GM12878 (cell line): Measurements from ENCODE around the gene SLX4IP. TPM values are rescaled to one million over a fixed set of nuclear protein-coding genes. Genes with fewer than 3 reads are reported as not detected.

Source experiments
- ATAC-seq: fragments of 200-7000 bp; cut with Tn5 transposase; 3 replicates; pipeline ENCODE4 v1.9.1; 2020; ENCODE audit warnings: mild to moderate bottlenecking, moderate library complexity
- BruUV-seq: library from RNA; stranded (reverse); fragments of 400-500 nt; replicated peaks from 2 replicates; lab custom pipeline; 2021; lab: Mats Ljungman, UMichigan
- CTCF ChIA-PET: fragments of 300-600 bp; sonication (Branson Sonifier 250); formaldehyde crosslinking; extraction: SDS; loops from one replicate; lab custom pipeline; 2021; ENCODE audit warnings: inconsistent platforms; lab: Yijun Ruan, JAX
- POLR2A ChIA-PET: fragments of 350-600 bp; formaldehyde crosslinking; extraction: SDS; loops from one replicate; lab custom pipeline; 2021; ENCODE audit warnings: inconsistent platforms; lab: Charles Lee
- RAD21 ChIA-PET: fragments of 300-600 bp; sonication (Branson Sonifier 250); formaldehyde crosslinking; loops from one replicate; lab custom pipeline; 2023; ENCODE audit warnings: antibody characterized with exemption; ENCODE audit not compliant: unreplicated experiment; lab: Charles Lee
- SMC1A ChIA-PET: fragments of 300-600 bp; sonication (Branson Sonifier 250); formaldehyde crosslinking; loops from one replicate; lab custom pipeline; 2023; ENCODE audit not compliant: unreplicated experiment, uncharacterized antibody; lab: Charles Lee
- DNase-seq: peaks from one replicate; pipeline ENCODE4 v3.0.0-alpha.2; 2011; ENCODE audit warnings: low read depth, low spot score
- FAIRE-seq: peaks from 3 replicates; lab custom pipeline; 2011; peaks lifted over from hg19 to GRCh38; lab: Jason Lieb, UNC
- H2AFZ ChIP-seq: 2 replicates; pipeline ENCODE4 v1.6.0; 2011; ENCODE audit warnings: low read depth, low read length, control low read depth; ENCODE audit not compliant: control insufficient read depth
- H3K27ac ChIP-seq: 2 replicates; pipeline ENCODE4 v1.5.1; 2011; ENCODE audit warnings: control low read depth; ENCODE audit not compliant: control insufficient read depth, insufficient read depth
- H3K27me3 ChIP-seq, 2 experiments: replicated peaks in 1 of 2; 2 replicates each; pipeline versions ENCODE4 v1.6.0 to v1.6.1; 2011; ENCODE audit warnings: low read length in 1 of 2; ENCODE audit not compliant: control insufficient read depth in 2 of 2, insufficient read depth in 2 of 2
- H3K36me3 ChIP-seq, 2 experiments: 2 replicates each; pipeline ENCODE4 v1.5.1; 2011; ENCODE audit warnings: low read length in 1 of 2; ENCODE audit not compliant: control insufficient read depth in 2 of 2, insufficient read depth in 2 of 2
- H3K4me1 ChIP-seq: 2 replicates; pipeline ENCODE4 v1.6.1; 2011; ENCODE audit warnings: mild to moderate bottlenecking, low read length, moderate library complexity, mixed read lengths; ENCODE audit not compliant: control insufficient read depth, insufficient read depth
- H3K4me2 ChIP-seq: 2 replicates; pipeline ENCODE4 v1.6.0; 2011; ENCODE audit warnings: control low read depth; ENCODE audit not compliant: control insufficient read depth, insufficient read depth
- H3K4me3 ChIP-seq: fragments of 200-600 bp; sonication (generic); 2 replicates; pipeline ENCODE4 v1.5.1; 2016
- H3K79me2 ChIP-seq: 2 replicates; pipeline ENCODE4 v1.6.0; 2011; ENCODE audit warnings: low read length; ENCODE audit not compliant: control insufficient read depth, insufficient read depth
- H3K9ac ChIP-seq: 2 replicates; pipeline ENCODE4 v1.8.0; 2011; ENCODE audit warnings: low read length, control low read depth, mixed read lengths; ENCODE audit not compliant: control insufficient read depth, insufficient read depth
- H3K9me3 ChIP-seq: replicated peaks from 3 replicates; pipeline ENCODE4 v1.5.1; 2011; ENCODE audit warnings: mild to moderate bottlenecking, low read length; ENCODE audit not compliant: control insufficient read depth, insufficient read depth
- H4K20me1 ChIP-seq: 2 replicates; pipeline ENCODE4 v1.6.0; 2011; ENCODE audit not compliant: control insufficient read depth, insufficient read depth
- BCL11A ChIP-seq: IDR thresholded peaks from 2 replicates; pipeline ENCODE4 v1.6.1; 2011; ENCODE audit warnings: low read depth, low read length
- BHLHE40 ChIP-seq, 2 experiments: fragments of 450-650 bp in 1 of 2; IDR thresholded peaks; 2 replicates each; pipeline ENCODE4 v1.6.1; 2011 to 2017; ENCODE audit warnings: low read depth in 2 of 2, borderline replicate concordance in 1 of 2, improper control_type of control experiment in 1 of 2, low read length in 1 of 2, mild to moderate bottlenecking in 1 of 2
- CEBPB ChIP-seq, 2 experiments: fragments of 150-350 bp in 1 of 2; IDR thresholded peaks; 2 replicates each; pipeline ENCODE4 v1.6.1; 2012 to 2014; ENCODE audit warnings: low read depth in 2 of 2, low read length in 2 of 2, borderline replicate concordance in 1 of 2, inconsistent platforms in 1 of 2
- LARP7 ChIP-seq: fragments of 450-650 bp; IDR thresholded peaks from 2 replicates; pipeline ENCODE4 v1.6.1; 2017; ENCODE audit warnings: mild to moderate bottlenecking
- MTA2 ChIP-seq: fragments of 450-650 bp; IDR thresholded peaks from 2 replicates; pipeline ENCODE4 v1.6.1; 2016; ENCODE audit warnings: low read depth, mild to moderate bottlenecking, moderate library complexity
- MTA3 ChIP-seq: IDR thresholded peaks from 2 replicates; pipeline ENCODE4 v1.6.1; 2012; ENCODE audit warnings: low read length, inconsistent platforms, borderline replicate concordance
- YY1 ChIP-seq: IDR thresholded peaks from 2 replicates; pipeline ENCODE4 v1.6.1; 2011; ENCODE audit warnings: low read depth, mild to moderate bottlenecking, low read length
- ZNF24 ChIP-seq: fragments of 450-650 bp; IDR thresholded peaks from 2 replicates; pipeline ENCODE4 v1.6.1; 2017; ENCODE audit warnings: antibody characterized with exemption, mild to moderate bottlenecking
- WGBS: methylation state at CpG from one replicate; pipeline ENCODE4 v1.1.6; 2016; ENCODE audit warnings: low lambda C conversion rate; ENCODE audit not compliant: insufficient replicate concordance, insufficient coverage; ENCODE audit errors: missing lambda C conversion rate; 5-methylcytosine and 5-hydroxymethylcytosine counted together
- in situ Hi-C: fragments of 300-500 bp; cut with MboI; formaldehyde crosslinking; loops from 9 replicates; pipeline ENCODE4 v1.14.3; 2018; ENCODE audit warnings: mixed read lengths
- intact Hi-C: fragments of 100-400 bp; cut with micrococcal nuclease; formaldehyde crosslinking; loops from one replicate; pipeline ENCODE4 v1.14.2; 2022; ENCODE audit not compliant: unreplicated experiment
- polyA plus RNA-seq, 11 experiments: library from polyadenylated mRNA; depleted of rRNA in 4 of 11; unstranded in 6 of 11; stranded (reverse) in 5 of 11; fragments of >200 nt; fragmentation: Nextera tagmentation in 4 of 11; fragmentation: Illumina TruSeq in 1 of 11; extraction: Ambion mirVana in 4 of 11; extraction: Trizol in 1 of 11; gene quantifications; 1 replicate in 1 of 11; 2 replicates in 10 of 11; pipeline versions ENCODE4 v1.2.1 to v1.2.3, GENCODE V29; 2011 to 2016; ENCODE audit warnings: inconsistent platforms in 2 of 11, missing spikeins in 2 of 11, low read depth in 1 of 11
- total RNA-seq, 4 experiments: library from RNA; depleted of rRNA in 3 of 4; stranded (reverse); fragments of >200 nt in 3 of 4; fragmentation: Illumina TruSeq in 1 of 4; extraction: Trizol in 1 of 4; gene quantifications; 2 replicates each; pipeline versions ENCODE4 v1.2.1 to v1.2.3, GENCODE V29; 2013 to 2021
- TF ChIP-seq, protein P1 (sequence below): fragments of 450-650 bp; IDR thresholded peaks from 2 replicates; pipeline ENCODE4 v1.6.1; 2014; ENCODE audit warnings: mild to moderate bottlenecking
- TF ChIP-seq, protein P2 (sequence below), 3 experiments: IDR thresholded peaks in 2 of 3; conservative IDR thresholded peaks in 1 of 3; 2 replicates each; pipeline ENCODE4 v1.5.1; 2011; ENCODE audit warnings: low read depth in 3 of 3, low read length in 3 of 3, mild to moderate bottlenecking in 3 of 3, control low read depth in 2 of 3, moderate library complexity in 2 of 3, inconsistent platforms in 1 of 3, mixed read lengths in 1 of 3; ENCODE audit not compliant: control insufficient read depth in 2 of 3, insufficient read depth in 1 of 3; ENCODE audit errors: extremely low read depth in 1 of 3
- TF ChIP-seq, protein P3 (sequence below): IDR thresholded peaks from 2 replicates; pipeline ENCODE4 v1.6.1; 2011; ENCODE audit warnings: borderline replicate concordance, low read depth, mild to moderate bottlenecking, moderate library complexity, mixed read lengths, low read length; ENCODE audit not compliant: insufficient read depth; ENCODE audit errors: extremely low read length

SLX4IP gene
- total and polyA plus RNA-seq, 10 of the 15 experiments (the other 5 are each of a cell fraction or from before 2014, with no cell fraction given) = 2.2 to 11.0 (median 6.3) TPM

DNA sequence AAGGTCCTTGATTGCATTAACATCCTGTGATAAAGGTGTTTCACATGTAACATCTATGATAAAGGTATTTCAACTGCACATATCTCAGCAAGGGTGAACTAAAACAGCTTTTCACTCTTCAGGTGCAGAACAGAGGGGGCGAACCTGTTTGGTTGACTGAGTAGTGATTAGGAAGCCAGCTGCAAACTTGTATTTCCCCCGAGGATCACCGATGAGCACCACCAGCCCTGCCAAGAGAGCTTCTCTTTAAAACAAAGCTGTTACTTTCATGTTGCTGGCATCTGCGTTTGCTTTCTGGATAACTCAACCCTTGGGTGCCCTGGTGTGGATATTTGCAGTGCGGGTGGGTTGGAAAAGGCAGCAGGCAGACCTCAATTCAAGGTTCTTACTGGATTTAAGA, 199.1 kb downstream of the SLX4IP start:
- no peak overlapping the region for H3K9ac ChIP-seq

DNA sequence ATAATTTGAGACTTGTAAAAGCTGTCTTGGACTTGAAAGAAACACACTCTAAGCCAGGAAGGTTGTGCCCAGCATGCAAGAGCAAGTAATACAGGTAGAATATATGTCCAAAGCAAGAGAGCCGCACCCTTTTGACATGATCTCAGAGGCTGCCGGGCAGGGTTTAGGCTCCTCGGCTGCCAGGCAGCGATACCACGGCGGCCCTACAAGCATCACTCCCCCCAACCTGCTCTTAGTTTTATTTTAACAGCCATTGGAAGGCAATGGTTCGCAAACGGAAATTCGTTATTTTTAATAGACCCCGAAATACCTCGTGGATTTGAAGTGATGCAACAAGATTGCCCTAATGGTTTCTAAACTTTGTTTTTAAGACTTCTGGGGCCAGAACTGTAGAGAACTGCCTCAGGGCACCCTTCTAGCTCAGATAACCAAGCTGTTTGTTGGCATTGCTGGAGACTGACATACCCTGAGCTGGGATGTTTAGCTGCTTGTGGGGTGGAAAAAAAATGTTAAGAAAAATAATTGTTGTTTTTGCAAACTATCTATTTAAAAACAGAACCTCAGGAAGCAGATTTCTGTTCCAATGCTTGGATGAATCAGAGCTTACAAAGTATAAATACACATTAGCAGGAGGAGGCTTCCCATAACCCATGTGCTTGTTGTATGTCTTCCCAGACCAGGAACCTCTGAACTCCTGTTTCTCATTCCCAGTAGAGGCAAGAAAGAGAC, 199.7 kb downstream of the SLX4IP start:
- H3K36me3 ChIP-seq = peaks cover 0 to 6% of the 10 kb centered on the region in 2 experiments; a peak in 2 of 4 replicates
- no peaks in the 10 kb centered on the region for H3K27me3 ChIP-seq
- no TSS peak for BruUV-seq
- H3K27ac ChIP-seq = no peak overlapping the region
- H3K9me3 ChIP-seq = no peaks in the 10 kb centered on the region
- intact Hi-C loops (no loop called here), in situ Hi-C loops (no loop called here)
- FAIRE-seq (no peak), ATAC-seq (no peak), DNase-seq (no peak)
- TF ChIP-seq BCL11A (no peak), BHLHE40 (IDR thresholded peaks at IDR 0.05; ENCODE audit: borderline replicate concordance in 1 of 2, low read depth in 2 of 2, low read length in 1 of 2) (no peak), ZNF24 (no peak), MTA2 (no peak), YY1 (no peak), MTA3 (no peak), CEBPB (IDR thresholded peaks at IDR 0.05; ENCODE audit: borderline replicate concordance in 1 of 2, low read depth in 2 of 2, low read length in 2 of 2) (no peak)
- TF ChIP-seq, protein P1, sequence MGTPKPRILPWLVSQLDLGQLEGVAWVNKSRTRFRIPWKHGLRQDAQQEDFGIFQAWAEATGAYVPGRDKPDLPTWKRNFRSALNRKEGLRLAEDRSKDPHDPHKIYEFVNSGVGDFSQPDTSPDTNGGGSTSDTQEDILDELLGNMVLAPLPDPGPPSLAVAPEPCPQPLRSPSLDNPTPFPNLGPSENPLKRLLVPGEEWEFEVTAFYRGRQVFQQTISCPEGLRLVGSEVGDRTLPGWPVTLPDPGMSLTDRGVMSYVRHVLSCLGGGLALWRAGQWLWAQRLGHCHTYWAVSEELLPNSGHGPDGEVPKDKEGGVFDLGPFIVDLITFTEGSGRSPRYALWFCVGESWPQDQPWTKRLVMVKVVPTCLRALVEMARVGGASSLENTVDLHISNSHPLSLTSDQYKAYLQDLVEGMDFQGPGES = no peak
- TF ChIP-seq, protein P2, sequence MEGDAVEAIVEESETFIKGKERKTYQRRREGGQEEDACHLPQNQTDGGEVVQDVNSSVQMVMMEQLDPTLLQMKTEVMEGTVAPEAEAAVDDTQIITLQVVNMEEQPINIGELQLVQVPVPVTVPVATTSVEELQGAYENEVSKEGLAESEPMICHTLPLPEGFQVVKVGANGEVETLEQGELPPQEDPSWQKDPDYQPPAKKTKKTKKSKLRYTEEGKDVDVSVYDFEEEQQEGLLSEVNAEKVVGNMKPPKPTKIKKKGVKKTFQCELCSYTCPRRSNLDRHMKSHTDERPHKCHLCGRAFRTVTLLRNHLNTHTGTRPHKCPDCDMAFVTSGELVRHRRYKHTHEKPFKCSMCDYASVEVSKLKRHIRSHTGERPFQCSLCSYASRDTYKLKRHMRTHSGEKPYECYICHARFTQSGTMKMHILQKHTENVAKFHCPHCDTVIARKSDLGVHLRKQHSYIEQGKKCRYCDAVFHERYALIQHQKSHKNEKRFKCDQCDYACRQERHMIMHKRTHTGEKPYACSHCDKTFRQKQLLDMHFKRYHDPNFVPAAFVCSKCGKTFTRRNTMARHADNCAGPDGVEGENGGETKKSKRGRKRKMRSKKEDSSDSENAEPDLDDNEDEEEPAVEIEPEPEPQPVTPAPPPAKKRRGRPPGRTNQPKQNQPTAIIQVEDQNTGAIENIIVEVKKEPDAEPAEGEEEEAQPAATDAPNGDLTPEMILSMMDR (IDR thresholded peaks at IDR 0.05 in 2 of 3, conservative IDR thresholded peaks at IDR 0.05 in 1 of 3; ENCODE audit: control insufficient read depth in 2 of 3, extremely low read depth in 1 of 3, insufficient read depth in 1 of 3, low read depth in 3 of 3, low read length in 3 of 3) = no peak
- no peak overlapping the region for H2AFZ ChIP-seq
- ChIA-PET RAD21 (no interaction called here), SMC1A (interaction anchor here (0.6 to 1.0 kb wide), 2 partner anchors 71 to 427 kb away, joined by 3 read pairs; no protein-coding TSS in a partner anchor), CTCF (interaction anchor here (0.5 to 1.5 kb wide), 2 partner anchors 78 to 126 kb away, joined by 3 read pairs; no protein-coding TSS in a partner anchor), POLR2A (no interaction called here)
- H3K4me3 ChIP-seq = no peak overlapping the region
- H3K79me2 ChIP-seq = no peaks in the 10 kb centered on the region
- no peak overlapping the region for H3K9ac ChIP-seq
- H3K4me1 ChIP-seq = no peaks in the 10 kb centered on the region
- 81% methylated on average over 9 of the region's 11 CpGs for WGBS
- no peaks in the 10 kb centered on the region for H4K20me1 ChIP-seq
- no peak overlapping the region for H3K4me2 ChIP-seq

More for the DNA sequence above, 199.1 kb downstream of the SLX4IP start:
- DNase-seq = no peak
- Histone ChIP-seq H3K4me3 (no peak overlapping the region), H3K4me2 (no peak overlapping the region), H4K20me1 (no peaks in the 10 kb centered on the region), H3K9me3 (no peaks in the 10 kb centered on the region), H3K27me3 (no peaks in the 10 kb centered on the region), H3K79me2 (no peaks in the 10 kb centered on the region), H2AFZ (no peak overlapping the region), H3K27ac (no peak overlapping the region), H3K36me3 (peaks cover 0 to 5% of the 10 kb centered on the region in 2 experiments; a peak in 2 of 4 replicates), H3K4me1 (no peaks in the 10 kb centered on the region)
- ChIA-PET SMC1A (interaction anchor here (0.8 to 1.0 kb wide), 2 partner anchors 53 to 70 kb away, joined by 3 read pairs; no protein-coding TSS in a partner anchor), CTCF (interaction anchor here (1.5 kb wide), 1 partner anchor 77 kb away, joined by 3 read pairs; no protein-coding TSS in a partner anchor), POLR2A (no interaction called here), RAD21 (no interaction called here)
- no peak for TF ChIP-seq LARP7
- TF ChIP-seq, protein P3, sequence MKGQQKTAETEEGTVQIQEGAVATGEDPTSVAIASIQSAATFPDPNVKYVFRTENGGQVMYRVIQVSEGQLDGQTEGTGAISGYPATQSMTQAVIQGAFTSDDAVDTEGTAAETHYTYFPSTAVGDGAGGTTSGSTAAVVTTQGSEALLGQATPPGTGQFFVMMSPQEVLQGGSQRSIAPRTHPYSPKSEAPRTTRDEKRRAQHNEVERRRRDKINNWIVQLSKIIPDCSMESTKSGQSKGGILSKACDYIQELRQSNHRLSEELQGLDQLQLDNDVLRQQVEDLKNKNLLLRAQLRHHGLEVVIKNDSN = no peak
- in situ Hi-C loops (no loop called here), intact Hi-C loops (no loop called here)
- no peak for FAIRE-seq
- 33% methylated on average over 5 of the region's 5 CpGs for WGBS
- no peak for ATAC-seq
- BruUV-seq = no TSS peak
